ENCODE measurements around the gene PPP2R2C.

PPP2R2C gene

GRCh38 chr4:6378493-6379445, 93.6 kb downstream of the PPP2R2C start:
- no peak for DNase-seq (ENCODE audit: low read depth)

GRCh38 chr4:6377626-6378492, 94.6 kb downstream of the PPP2R2C start:
- no peak for DNase-seq (ENCODE audit: low read depth)

DNA sequence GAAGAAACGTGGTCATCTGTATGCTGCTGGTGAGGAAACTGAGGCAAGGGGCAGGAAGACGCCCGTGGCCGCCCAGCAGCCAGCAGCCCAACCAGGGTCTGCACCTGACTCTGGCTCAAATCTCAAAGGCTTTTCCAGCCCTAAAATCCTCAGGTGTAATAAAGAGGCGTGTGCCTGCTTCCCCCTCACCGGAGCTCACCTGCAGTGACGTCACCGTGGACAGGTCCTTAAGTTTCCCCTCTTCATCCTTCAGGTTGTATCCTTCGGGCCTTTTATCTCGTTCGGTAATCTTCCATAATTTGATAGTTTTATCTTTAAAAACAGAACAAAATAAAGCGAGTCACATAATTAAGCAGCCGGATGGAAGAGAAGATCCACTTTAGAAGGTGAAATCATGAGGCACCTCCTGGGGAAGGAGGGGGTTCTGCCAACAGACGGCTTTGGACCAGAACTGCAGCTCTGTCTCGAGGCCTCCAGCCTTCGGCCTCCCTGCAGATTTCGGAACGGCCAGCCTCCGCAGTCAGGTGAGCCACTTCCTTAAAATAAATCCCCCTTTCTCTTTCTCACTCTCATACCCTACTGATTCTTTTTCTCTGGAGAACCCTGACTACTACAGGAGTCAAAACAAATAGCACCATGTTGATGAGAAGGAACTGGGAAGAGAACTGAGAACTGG, 96.7 kb downstream of the PPP2R2C start:
- no peak for DNase-seq (ENCODE audit: low read depth)

DNA sequence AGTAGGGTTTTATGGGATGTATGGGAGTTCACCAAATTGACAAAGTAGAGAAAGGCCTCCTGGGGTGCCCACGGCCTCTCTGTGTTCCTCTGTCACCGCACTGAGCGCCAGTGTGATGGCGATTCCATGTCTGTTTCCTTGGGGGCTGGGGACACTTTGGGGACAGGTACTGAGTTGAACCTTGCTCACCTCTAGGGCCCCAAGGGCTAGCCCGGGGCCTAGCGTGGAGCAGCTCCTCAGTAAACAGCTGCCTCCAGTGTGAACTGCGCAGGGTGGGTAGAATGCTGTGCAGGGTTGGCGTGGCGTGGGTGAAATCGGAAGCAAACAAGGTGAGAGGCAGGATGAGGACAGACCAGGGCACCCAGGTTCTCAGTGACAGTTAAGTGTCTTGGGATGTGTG, 97.8 kb downstream of the PPP2R2C start:
- no peak for DNase-seq (ENCODE audit: low read depth)

DNA sequence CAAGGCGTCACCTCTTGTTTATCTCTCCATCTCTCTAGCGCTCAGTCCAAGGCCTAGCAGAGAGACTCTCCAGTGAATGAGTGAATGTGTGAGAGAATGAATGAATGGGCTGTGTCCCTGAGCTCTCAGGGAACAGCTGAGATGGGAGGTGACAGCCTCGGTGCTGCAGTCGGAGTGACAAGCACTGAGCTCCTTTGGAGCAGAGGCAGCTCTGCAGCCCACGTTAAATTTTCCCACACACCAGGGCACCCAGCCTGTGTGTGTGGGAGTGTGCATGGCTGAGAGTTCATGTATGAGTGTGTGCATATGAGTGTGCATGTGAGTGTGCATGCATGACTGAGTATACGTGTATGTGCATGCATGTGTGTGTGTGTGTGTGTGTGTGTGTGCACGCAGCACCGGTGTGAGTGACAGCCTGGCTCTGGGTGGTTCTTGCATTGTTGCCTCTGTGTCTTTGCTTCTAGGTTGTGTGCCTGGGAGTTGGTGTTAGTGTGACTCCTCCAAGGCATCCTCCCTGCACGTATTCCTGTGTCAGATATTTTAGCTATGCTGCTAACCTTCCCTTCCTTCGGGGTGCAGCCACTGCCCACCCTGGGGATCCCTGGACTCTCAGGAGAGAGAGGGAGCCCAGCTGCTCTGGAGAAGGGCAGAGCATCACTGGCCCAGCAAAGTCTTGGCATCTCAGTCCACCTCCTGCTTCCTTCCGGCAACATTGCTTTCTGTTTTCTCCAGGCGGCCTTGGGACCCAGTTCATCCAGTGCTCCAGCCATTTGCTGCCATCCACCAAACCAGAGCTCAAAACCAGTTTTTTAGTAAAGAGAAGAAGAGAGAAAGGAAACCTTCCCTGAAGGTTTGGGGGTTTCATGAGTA, 98.6 kb downstream of the PPP2R2C start:
- no peak for DNase-seq (ENCODE audit: low read depth)

DNA sequence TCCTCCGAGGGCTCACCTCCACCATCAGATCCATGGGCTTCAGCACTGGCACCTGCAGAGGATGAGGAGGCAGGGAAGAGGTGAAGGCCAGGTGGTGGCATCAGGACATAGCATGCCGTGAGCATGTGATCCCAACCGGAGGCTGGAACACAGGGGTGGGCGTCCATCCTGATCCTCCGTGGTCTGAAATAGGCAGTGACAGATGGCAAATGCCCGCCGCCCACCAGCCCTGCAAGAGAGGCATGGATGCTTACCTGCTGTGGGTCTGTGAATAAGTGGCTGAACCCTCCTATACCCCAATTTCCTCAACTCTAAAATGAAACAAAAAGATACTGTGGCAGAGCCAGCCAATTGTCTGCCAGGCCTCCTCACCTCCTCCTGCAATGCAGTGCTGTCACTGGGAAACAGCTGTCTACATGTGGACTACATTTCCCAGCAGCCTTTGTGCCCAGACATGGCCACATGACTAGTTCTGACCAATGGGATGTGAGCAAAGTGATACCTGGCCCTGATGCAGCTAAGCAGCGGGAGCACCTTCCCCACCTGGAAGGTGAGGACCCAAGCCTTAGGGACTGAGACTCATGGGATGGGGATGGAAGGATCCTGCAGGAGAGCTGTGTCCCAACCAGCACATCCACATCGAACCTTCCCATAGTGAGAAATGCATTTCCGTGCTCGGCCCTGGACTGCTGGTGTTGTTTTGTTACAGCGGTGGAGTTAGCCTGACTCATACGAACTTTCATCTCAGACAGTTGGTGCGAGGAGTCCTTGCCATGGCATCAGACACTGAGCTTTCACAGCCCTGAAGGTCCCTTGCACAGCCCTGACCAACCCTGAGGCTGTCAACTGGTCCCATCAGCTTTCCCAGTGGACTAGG, 99.5 kb downstream of the PPP2R2C start:
- peak; percentile 4 for DNase-seq (ENCODE audit: low read depth)

DNA sequence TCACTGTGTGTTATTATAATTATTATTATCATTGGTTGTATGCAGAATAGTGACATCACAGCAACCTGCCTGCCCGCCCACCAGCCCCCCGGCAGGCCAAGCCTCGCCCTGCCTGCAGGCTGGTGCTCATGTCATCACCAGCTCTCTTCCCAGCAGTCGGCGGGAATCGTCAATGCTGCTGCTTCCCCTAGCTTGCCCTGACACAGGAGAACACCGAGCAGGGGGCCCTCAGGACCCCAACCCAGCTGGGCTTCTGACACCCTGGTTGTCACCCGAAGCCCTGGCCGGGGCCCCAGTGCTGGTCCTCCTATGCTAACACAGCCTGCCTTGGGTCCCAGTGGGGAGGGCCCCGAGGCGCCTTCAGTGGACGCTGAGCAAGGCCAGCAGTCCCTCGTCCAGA, 100.6 kb downstream of the PPP2R2C start:
- no peak for DNase-seq (ENCODE audit: low read depth)

- DNase-seq (ENCODE audit: low read depth) = no peak
These were observed 101.1 kb downstream of the PPP2R2C start for GRCh38 chr4:6371271-6371670.

DNA sequence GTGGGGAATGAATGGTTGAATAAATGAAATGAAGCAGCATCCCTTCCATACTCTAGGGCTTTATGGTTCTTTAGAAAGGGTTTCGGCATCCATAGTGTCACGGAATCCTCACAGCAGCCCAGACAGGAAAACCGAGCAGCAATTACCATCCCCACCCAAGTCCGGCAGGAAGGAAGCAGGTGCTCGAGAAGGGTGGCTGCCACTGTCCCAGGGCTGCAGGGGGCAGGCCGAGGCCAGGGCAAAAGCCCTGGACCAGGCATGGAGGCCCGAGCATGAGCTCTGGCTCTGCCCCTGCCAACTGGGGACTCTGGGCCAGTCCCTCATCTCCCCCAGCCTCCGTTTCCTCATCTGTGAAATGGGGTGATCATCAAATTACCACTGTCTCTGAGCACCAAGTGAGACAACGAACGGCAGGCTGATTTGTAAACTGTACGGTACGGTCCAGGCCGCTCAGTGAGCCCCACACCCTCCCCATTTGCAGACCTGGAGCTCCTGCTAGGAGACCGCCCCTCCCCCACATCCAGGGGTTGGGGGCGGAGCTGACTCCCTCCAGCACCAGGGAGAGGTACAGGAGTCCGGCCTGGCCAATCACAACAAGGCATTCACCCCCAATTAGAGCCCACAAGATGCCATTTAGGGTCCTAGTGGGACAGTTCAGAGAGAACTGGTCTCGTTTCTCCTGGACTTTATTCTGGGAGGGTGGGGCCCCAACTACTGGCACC, 102.3 kb downstream of the PPP2R2C start:
- no peak for DNase-seq (ENCODE audit: low read depth)

DNA sequence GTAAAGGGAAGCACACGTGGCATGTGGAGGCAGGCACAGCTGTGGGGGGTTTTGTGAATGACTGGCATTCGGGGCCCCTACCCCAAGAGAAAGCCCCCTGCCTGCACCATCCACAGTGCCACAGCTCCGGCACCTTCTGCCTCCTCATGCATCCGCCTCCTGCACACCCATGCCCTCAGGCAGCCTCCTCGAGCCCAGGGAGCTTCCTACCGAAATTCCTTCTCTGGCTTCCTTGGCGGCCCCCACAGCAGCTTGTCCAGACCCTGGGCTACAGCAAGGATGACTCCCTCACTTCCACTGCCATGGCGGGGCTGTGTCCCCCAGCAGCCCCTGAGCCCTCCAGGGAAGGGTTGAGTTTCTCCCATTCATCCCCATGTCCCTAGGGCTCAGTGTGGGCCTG, 102.9 kb downstream of the PPP2R2C start:
- DNase-seq (ENCODE audit: low read depth) = no peak

- DNase-seq (ENCODE audit: low read depth) = no peak
These were observed 103.4 kb downstream of the PPP2R2C start for GRCh38 chr4:6369035-6369434.

DNA sequence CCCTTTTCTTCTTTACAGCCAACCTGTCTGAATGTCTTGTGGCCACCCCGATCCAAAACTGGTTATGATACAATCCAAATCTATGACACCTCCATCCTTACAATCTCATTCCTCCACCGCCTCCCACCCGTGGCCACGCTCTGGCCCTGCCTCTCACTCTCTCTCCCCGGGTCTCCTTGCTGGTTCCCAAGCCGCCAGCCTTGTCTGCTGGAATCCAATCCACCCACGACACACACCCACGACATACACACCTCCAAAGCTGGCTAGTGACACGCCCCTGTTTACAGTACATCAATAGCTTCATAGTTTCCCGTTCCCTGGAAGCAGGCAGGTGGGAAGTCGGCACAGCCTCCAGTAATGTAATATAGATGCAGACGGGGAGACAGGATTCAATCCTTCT, 103.8 kb downstream of the PPP2R2C start:
- DNase-seq (ENCODE audit: low read depth) = no peak

- DNase-seq (ENCODE audit: low read depth) = no peak
These were observed 104.3 kb downstream of the PPP2R2C start for GRCh38 chr4:6368096-6368495.

DNA sequence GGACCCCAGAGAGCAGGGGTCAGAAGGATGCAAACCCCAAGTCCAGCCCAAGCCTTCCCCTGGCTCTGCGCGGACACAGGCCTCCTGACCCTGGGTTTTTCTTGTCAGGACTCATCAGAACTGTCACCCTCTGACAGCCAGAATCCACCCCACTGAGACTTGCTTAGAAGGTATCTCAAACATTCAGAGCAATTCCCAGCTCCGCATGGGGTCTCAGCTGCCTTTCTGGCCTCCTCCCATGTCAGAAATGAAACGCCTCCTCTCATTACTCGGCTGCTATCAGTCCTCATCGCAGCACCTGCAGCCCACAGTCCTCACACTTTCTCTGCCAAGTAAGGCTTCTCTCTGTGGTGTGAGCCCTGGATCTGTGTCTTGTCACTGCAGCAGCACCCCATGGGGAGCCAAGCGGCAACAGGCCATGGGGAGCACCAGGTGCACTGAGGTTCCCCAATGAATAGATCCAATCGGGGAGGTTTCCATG, 105.0 kb downstream of the PPP2R2C start:
- no peak for DNase-seq (ENCODE audit: low read depth)

DNA sequence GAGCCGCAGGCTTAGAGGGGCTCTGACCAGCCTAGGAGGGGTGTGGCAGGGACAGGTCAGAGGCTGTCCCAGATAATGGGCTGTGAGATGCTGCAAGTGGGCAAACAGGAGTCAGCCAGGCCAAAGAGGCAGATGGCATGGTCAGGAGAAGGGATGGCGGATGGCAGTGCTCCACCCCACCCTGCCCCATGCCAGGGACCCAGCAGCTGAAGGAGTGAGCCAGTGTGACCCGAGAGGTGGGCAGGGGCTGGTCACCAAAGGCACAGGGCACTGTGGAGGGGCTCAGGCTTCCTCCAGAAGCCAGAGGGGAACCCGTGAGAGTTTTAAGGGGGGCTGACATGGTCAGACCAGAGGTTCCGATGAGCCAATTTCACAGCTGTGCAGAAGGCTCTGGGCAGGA, 105.8 kb downstream of the PPP2R2C start:
- no peak for DNase-seq (ENCODE audit: low read depth)

GRCh38 chr4:6365545-6366086, 106.8 kb downstream of the PPP2R2C start:
- DNase-seq (ENCODE audit: low read depth) = no peak

- DNase-seq (ENCODE audit: low read depth) = no peak
These were observed 107.8 kb downstream of the PPP2R2C start for GRCh38 chr4:6364581-6364980.

- DNase-seq (ENCODE audit: low read depth) = no peak
These were observed 108.3 kb downstream of the PPP2R2C start for GRCh38 chr4:6364146-6364545.

GRCh38 chr4:6362896-6363295, 109.5 kb downstream of the PPP2R2C start:
- no peak for DNase-seq (ENCODE audit: low read depth)
